ENCODE data around the gene CFDP1.

The CFDP1 gene

GRCh38 chr16:75264999-75265910 lies 168.0 kb downstream of the CFDP1 start:
- no peak for DNase-seq (ENCODE audit: low spot score)

GRCh38 chr16:75264457-75264998 lies 168.8 kb downstream of the CFDP1 start:
- no peak for DNase-seq (ENCODE audit: low spot score)

- DNase-seq (ENCODE audit: low spot score) = no peak
Measured at GRCh38 chr16:75263963-75264445, 169.3 kb downstream of the CFDP1 start.

- no peak for DNase-seq (ENCODE audit: low spot score)
Measured at GRCh38 chr16:75263291-75263962, 169.9 kb downstream of the CFDP1 start.

- DNase-seq (ENCODE audit: low spot score) = no peak
Measured at GRCh38 chr16:75262800-75263127, 170.5 kb downstream of the CFDP1 start.

GRCh38 chr16:75262104-75262799 lies 171.1 kb downstream of the CFDP1 start:
- DNase-seq (ENCODE audit: low spot score) = no peak

- no peak for DNase-seq (ENCODE audit: low spot score)
Measured at GRCh38 chr16:75261590-75262078, 171.7 kb downstream of the CFDP1 start.

- DNase-seq (ENCODE audit: low spot score) = no peak
Measured at GRCh38 chr16:75260851-75261589, 172.3 kb downstream of the CFDP1 start.

- no peak for DNase-seq (ENCODE audit: low spot score)
Measured at GRCh38 chr16:75258807-75259141, 174.5 kb downstream of the CFDP1 start.

GRCh38 chr16:75257886-75258806 lies 175.2 kb downstream of the CFDP1 start:
- DNase-seq (ENCODE audit: low spot score) = no peak

- no peak for DNase-seq (ENCODE audit: low spot score)
Measured at GRCh38 chr16:75256696-75257343, 176.5 kb downstream of the CFDP1 start.

- DNase-seq (ENCODE audit: low spot score) = no peak
Measured at GRCh38 chr16:75256059-75256571, 177.2 kb downstream of the CFDP1 start.

- no peak for DNase-seq (ENCODE audit: low spot score)
Measured at GRCh38 chr16:75254359-75254837, 178.9 kb downstream of the CFDP1 start.

GRCh38 chr16:75252946-75253911 lies 180.1 kb downstream of the CFDP1 start:
- DNase-seq (ENCODE audit: low spot score) = no peak

- DNase-seq (ENCODE audit: low spot score) = no peak
Measured at GRCh38 chr16:75252049-75252864, 181.0 kb downstream of the CFDP1 start.

GRCh38 chr16:75251280-75252048 lies 181.8 kb downstream of the CFDP1 start, which contains the start of gene BCAR1:
Gene BCAR1 (minus strand): TSS chr16:75251624. CDS start chr16:75251482, 142 bp downstream.
- peak; percentile 84 for DNase-seq (ENCODE audit: low spot score)
